ENCODE measurements around the gene FAM76A.

FAM76A gene

GRCh38 chr1:27704958-27705357 lies 20.8 kb upstream of the FAM76A start:
- H3F3A ChIP-seq (ENCODE audit: low read depth): no peaks in the 10 kb centered on the region
- H3K9ac ChIP-seq (ENCODE audit: low read depth, low read length, poor library complexity, severe bottlenecking): no peak overlapping the region
- no peaks in the 10 kb centered on the region for H3K79me2 ChIP-seq (ENCODE audit: insufficient read depth, low read length)
- no peaks in the 10 kb centered on the region for H4K20me1 ChIP-seq (ENCODE audit: insufficient read depth, low read length, poor library complexity, severe bottlenecking)
- TF ChIP-seq EZH2phosphoT487 (IDR thresholded peaks at IDR 0.05; ENCODE audit: borderline replicate concordance) (no peak), CTCF (conservative IDR thresholded peaks at IDR 0.05; ENCODE audit: low read length) (no peak)
- peaks cover 7% of the 10 kb centered on the region; the same call in 1 of the 2 replicates for H3K9me3 ChIP-seq (ENCODE audit: insufficient read depth, low read depth, low read length)
- no peaks in the 10 kb centered on the region for H3K4me1 ChIP-seq (ENCODE audit: insufficient read depth, low read length, poor library complexity, severe bottlenecking)
- H3K9me2 ChIP-seq (replicated peaks; ENCODE audit: low read depth, low read length): no peaks in the 10 kb centered on the region
- no peaks in the 10 kb centered on the region for H3K36me3 ChIP-seq (ENCODE audit: insufficient read depth, low read length)
- H3K4me3 ChIP-seq (ENCODE audit: low read length, poor library complexity, severe bottlenecking): no peak overlapping the region
- no peaks in the 10 kb centered on the region for H3K27me3 ChIP-seq (ENCODE audit: insufficient read depth, low read length, poor library complexity, severe bottlenecking)
- no peak overlapping the region for H3K4me2 ChIP-seq (ENCODE audit: low read depth, low read length, poor library complexity, severe bottlenecking)
- H2AFZ ChIP-seq (ENCODE audit: low read length): no peak overlapping the region

GRCh38 chr1:27705545-27705944 lies 20.2 kb upstream of the FAM76A start:
- H3K27me3 ChIP-seq (ENCODE audit: insufficient read depth, low read length, poor library complexity, severe bottlenecking): no peaks in the 10 kb centered on the region
- H2AFZ ChIP-seq (ENCODE audit: low read length): no peak overlapping the region
- no peaks in the 10 kb centered on the region for H3K4me1 ChIP-seq (ENCODE audit: insufficient read depth, low read length, poor library complexity, severe bottlenecking)
- no peak overlapping the region for H3K9ac ChIP-seq (ENCODE audit: low read depth, low read length, poor library complexity, severe bottlenecking)
- no peaks in the 10 kb centered on the region for H3K36me3 ChIP-seq (ENCODE audit: insufficient read depth, low read length)
- no peak overlapping the region for H3K4me2 ChIP-seq (ENCODE audit: low read depth, low read length, poor library complexity, severe bottlenecking)
- H3K9me2 ChIP-seq (replicated peaks; ENCODE audit: low read depth, low read length): no peaks in the 10 kb centered on the region
- H4K20me1 ChIP-seq (ENCODE audit: insufficient read depth, low read length, poor library complexity, severe bottlenecking): no peaks in the 10 kb centered on the region
- no peaks in the 10 kb centered on the region for H3K79me2 ChIP-seq (ENCODE audit: insufficient read depth, low read length)
- H3K4me3 ChIP-seq (ENCODE audit: low read length, poor library complexity, severe bottlenecking): no peak overlapping the region
- H3F3A ChIP-seq (ENCODE audit: low read depth): no peaks in the 10 kb centered on the region
- no peak for TF ChIP-seq EZH2phosphoT487 (IDR thresholded peaks at IDR 0.05; ENCODE audit: borderline replicate concordance)
- TF ChIP-seq CTCF (conservative IDR thresholded peaks at IDR 0.05; ENCODE audit: low read length): no peak
- peaks cover 7% of the 10 kb centered on the region; the same call in 1 of the 2 replicates for H3K9me3 ChIP-seq (ENCODE audit: insufficient read depth, low read depth, low read length)

- no peaks in the 10 kb centered on the region for H4K20me1 ChIP-seq (ENCODE audit: insufficient read depth, low read length, poor library complexity, severe bottlenecking)
- H3K4me1 ChIP-seq (ENCODE audit: insufficient read depth, low read length, poor library complexity, severe bottlenecking): peaks cover 19% of the 10 kb centered on the region
- H2AFZ ChIP-seq (ENCODE audit: low read length): no peak overlapping the region
- TF ChIP-seq CTCF (conservative IDR thresholded peaks at IDR 0.05; ENCODE audit: low read length): no peak
- H3K36me3 ChIP-seq (ENCODE audit: insufficient read depth, low read length): no peaks in the 10 kb centered on the region
- H3K9me2 ChIP-seq (replicated peaks; ENCODE audit: low read depth, low read length): no peaks in the 10 kb centered on the region
- no peaks in the 10 kb centered on the region for H3K9me3 ChIP-seq (ENCODE audit: insufficient read depth, low read depth, low read length)
- H3K9ac ChIP-seq (ENCODE audit: low read depth, low read length, poor library complexity, severe bottlenecking): no peak overlapping the region
- H3K79me2 ChIP-seq (ENCODE audit: insufficient read depth, low read length): no peaks in the 10 kb centered on the region
- H3K4me2 ChIP-seq (ENCODE audit: low read depth, low read length, poor library complexity, severe bottlenecking): no peak overlapping the region
- H3F3A ChIP-seq (ENCODE audit: low read depth): no peaks in the 10 kb centered on the region
- no peaks in the 10 kb centered on the region for H3K27me3 ChIP-seq (ENCODE audit: insufficient read depth, low read length, poor library complexity, severe bottlenecking)
- no peak overlapping the region for H3K4me3 ChIP-seq (ENCODE audit: low read length, poor library complexity, severe bottlenecking)
These were observed 15.2 kb upstream of the FAM76A start for GRCh38 chr1:27710574-27710973.

Data from Loucy (cell line).